GM21786 (cell line): ENCODE data around the gene COPB1.

Experiments used
- ATAC-seq: cut with Tn5 transposase; IDR thresholded peaks from one replicate; pipeline ENCODE4 v1.9.1; 2021; ENCODE audit not compliant: unreplicated experiment

The COPB1 gene

GRCh38 chr11:14506532-14506931 lies 6.9 kb upstream of the COPB1 start:
- no peak for ATAC-seq

GRCh38 chr11:14503023-14503422 lies 3.4 kb upstream of the COPB1 start:
- no peak for ATAC-seq

- ATAC-seq = no peak
These were observed 2.4 kb upstream of the COPB1 start for GRCh38 chr11:14502039-14502438.

- peak; percentile 63 for ATAC-seq
These were observed 605 bp upstream of the COPB1 start for GRCh38 chr11:14500181-14500651.

- ATAC-seq = no peak
These were observed 442 bp downstream of the COPB1 start for GRCh38 chr11:14499178-14499559.

- no peak for ATAC-seq
These were observed 18.9 kb downstream of the COPB1 start for GRCh38 chr11:14480716-14481115.

- ATAC-seq = no peak
These were observed 28.5 kb downstream of the COPB1 start for GRCh38 chr11:14471127-14471526.

- no peak for ATAC-seq
These were observed 36.0 kb downstream of the COPB1 start for GRCh38 chr11:14463623-14464022.

- ATAC-seq = no peak
These were observed 39.5 kb downstream of the COPB1 start for GRCh38 chr11:14460147-14460546.

GRCh38 chr11:14458377-14458776 lies 41.2 kb downstream of the COPB1 start:
- no peak for ATAC-seq

- ATAC-seq = no peak
These were observed 43.8 kb downstream of the COPB1 start for GRCh38 chr11:14455648-14456430.

GRCh38 chr11:14454861-14455632 lies 44.6 kb downstream of the COPB1 start:
- ATAC-seq = no peak

GRCh38 chr11:14451825-14452224 lies 47.8 kb downstream of the COPB1 start:
- no peak for ATAC-seq

GRCh38 chr11:14449302-14449714 lies 50.3 kb downstream of the COPB1 start:
- ATAC-seq = no peak

- ATAC-seq = no peak
These were observed 51.4 kb downstream of the COPB1 start for GRCh38 chr11:14448240-14448639.

GRCh38 chr11:14446701-14447169 lies 52.9 kb downstream of the COPB1 start:
- ATAC-seq = no peak

GRCh38 chr11:14445542-14446530 lies 53.8 kb downstream of the COPB1 start:
- ATAC-seq = no peak

- ATAC-seq = no peak
These were observed 55.0 kb downstream of the COPB1 start for GRCh38 chr11:14444441-14445189.

- no peak for ATAC-seq
These were observed 56.0 kb downstream of the COPB1 start for GRCh38 chr11:14443638-14444037.
